ENCODE results near the gene MRPL12. TPM values are rescaled to one million over a fixed set of nuclear protein-coding genes. Genes with fewer than 3 reads are reported as not detected.
A peak's percentile ranks its signal among the peaks of the same experiment; 100 is the strongest.

Gene MRPL12
- total RNA-seq, 1 experiment from 2014 or later, result 260 TPM

- TF ChIP-seq FOSL1 (IDR thresholded peaks at IDR 0.05; ENCODE audit: low read depth), result no peak
- no peak for TF ChIP-seq ZNF274 (IDR thresholded peaks at IDR 0.05; ENCODE audit: low read depth, low read length)
- peak; percentile 96 for TF ChIP-seq SP1 (IDR thresholded peaks at IDR 0.05; ENCODE audit: low read depth)
- TF ChIP-seq POLR2AphosphoS5 (IDR thresholded peaks at IDR 0.05; ENCODE audit: low read depth, low read length), result peak; percentile 95
- TF ChIP-seq MAX (IDR thresholded peaks at IDR 0.05), result peak; percentile 94
- peak; percentile 78; the same call in 1 of the 2 replicates for TF ChIP-seq ZFX (IDR thresholded peaks at IDR 0.05)
- TF ChIP-seq ELF1 (IDR thresholded peaks at IDR 0.05; ENCODE audit: borderline replicate concordance, low read depth), result peak; percentile 100; the same call in 1 of the 2 replicates
- peak; percentile 99 for TF ChIP-seq SIN3A (IDR thresholded peaks at IDR 0.05; ENCODE audit: low read depth)
- TF ChIP-seq JUND (IDR thresholded peaks at IDR 0.05), result no peak
- peak; percentile 72; the same call in 1 of the 2 replicates for TF ChIP-seq EGR1 (IDR thresholded peaks at IDR 0.05; ENCODE audit: low read depth)
- TF ChIP-seq CBX3 (IDR thresholded peaks at IDR 0.05; ENCODE audit: low read depth), result no peak
- TF ChIP-seq RAD21 (IDR thresholded peaks at IDR 0.05; ENCODE audit: low read depth), result no peak
- TF ChIP-seq YY1 (IDR thresholded peaks at IDR 0.05; ENCODE audit: extremely low read depth, insufficient replicate concordance, low read depth, low read length), result peak; percentile 89
- TF ChIP-seq EZH2phosphoT487 (IDR thresholded peaks at IDR 0.05; ENCODE audit: borderline replicate concordance), result no peak
These were observed 36.6 kb upstream of the MRPL12 start, which contains the start of the genes CCDC137 and OXLD1 (continued) for GRCh38 chr17:81666342-81667191.

- CTCF ChIA-PET, result interaction anchor here (0.7 to 1.1 kb wide), 3 partner anchors 29 to 36 kb away, joined by 3 read pairs; no protein-coding TSS in a partner anchor
- RAD21 ChIA-PET (ENCODE audit: low non-redundant PET in 1 of 2, low total read pairs in 2 of 2, uncharacterized antibody in 2 of 2, unreplicated experiment in 2 of 2), result interaction anchor here in 1 of 2 experiments (2.2 kb wide), 1 partner anchor 16 kb away, joined by 4 read pairs; the partner anchor contains the start of genes ARL16 and HGS
- BruUV-seq (replicated peaks), result TSS peak; percentile 46
- Histone ChIP-seq H4K20me1 (ENCODE audit: insufficient read depth) (peaks cover 3% of the 10 kb centered on the region; the same call in 1 of the 2 replicates), H3K4me3 (replicated peaks in 1 of 2; ENCODE audit: low read depth in 1 of 2, low read length in 2 of 2) (peak overlapping the region; percentile 78 to 84), H2AFZ (ENCODE audit: low read depth, low read length, poor library complexity, severe bottlenecking) (no peak overlapping the region), H3K4me1 (ENCODE audit: control insufficient read depth in 1 of 2, insufficient read depth in 2 of 2, low read length in 2 of 2) (peaks cover 36 to 44% of the 10 kb centered on the region in 2 experiments), H3K9ac (ENCODE audit: low read length) (peak overlapping the region; percentile 97), H3K27ac (ENCODE audit: low read depth, low read length) (peak overlapping the region; percentile 86), H3K36me3 (ENCODE audit: control insufficient read depth in 1 of 2, insufficient read depth in 2 of 2, low read length in 2 of 2) (peaks cover 35 to 56% of the 10 kb centered on the region in 2 experiments), H3K9me2 (ENCODE audit: insufficient read depth) (no peaks in the 10 kb centered on the region), H3K27me3 (ENCODE audit: insufficient read depth, low read length) (no peaks in the 10 kb centered on the region), H3K9me3 (ENCODE audit: control insufficient read depth in 1 of 2, insufficient read depth in 1 of 2, low read depth in 1 of 2, low read length in 2 of 2) (no peaks in the 10 kb centered on the region), H3K4me2 (ENCODE audit: low read length) (peak overlapping the region; percentile 89), H3K79me2 (ENCODE audit: insufficient read depth, low read length) (peaks cover 72% of the 10 kb centered on the region)
- POLR2A ChIA-PET, result interaction anchor here (1.3 to 2.7 kb wide), 2 partner anchors 8 to 16 kb away, joined by 6 to 9 read pairs; partner anchors contain the start of genes ARL16 and HGS
- DNase-seq (ENCODE audit: low read depth, low spot score) (no peak), ATAC-seq (peak; percentile 17; the same call in 1 of the 2 replicates)
- TF ChIP-seq CTCF (IDR thresholded peaks at IDR 0.05 in 2 of 3, conservative IDR thresholded peaks at IDR 0.05 in 1 of 3; ENCODE audit: borderline replicate concordance in 1 of 3, insufficient read depth in 1 of 3, low read depth in 2 of 3, low read length in 2 of 3) (peak in 2 of 3 experiments; percentile 55 to 64; a peak in 4 of 6 replicates), CEBPB (IDR thresholded peaks at IDR 0.05; ENCODE audit: low read depth) (no peak), YY1 (IDR thresholded peaks at IDR 0.05; ENCODE audit: extremely low read depth, insufficient replicate concordance, low read depth, low read length) (peak; percentile 40), TCF7L2 (IDR thresholded peaks at IDR 0.05; ENCODE audit: borderline replicate concordance, extremely low read depth, insufficient read depth, insufficient read length) (no peak), ZFX (IDR thresholded peaks at IDR 0.05) (no peak)
- intact Hi-C loops (cut with micrococcal nuclease), result loop anchor here (1.0 kb wide), 2 partner anchors 16 to 30 kb away; partner anchors contain the start of genes ARL16, NPLOC4 and TSPAN10
These were observed 35.4 kb upstream of the MRPL12 start for GRCh38 chr17:81667754-81668153.

All from HCT116 (cell line).